HG03025 (cell line): ENCODE data around the gene CEP126.

ENCODE experiments used
- ATAC-seq: cut with Tn5 transposase; IDR thresholded peaks from one replicate; pipeline ENCODE4 v1.9.1; 2021; ENCODE audit warnings: mild to moderate bottlenecking, moderate library complexity; ENCODE audit not compliant: unreplicated experiment, low FRiP score

The CEP126 gene

DNA sequence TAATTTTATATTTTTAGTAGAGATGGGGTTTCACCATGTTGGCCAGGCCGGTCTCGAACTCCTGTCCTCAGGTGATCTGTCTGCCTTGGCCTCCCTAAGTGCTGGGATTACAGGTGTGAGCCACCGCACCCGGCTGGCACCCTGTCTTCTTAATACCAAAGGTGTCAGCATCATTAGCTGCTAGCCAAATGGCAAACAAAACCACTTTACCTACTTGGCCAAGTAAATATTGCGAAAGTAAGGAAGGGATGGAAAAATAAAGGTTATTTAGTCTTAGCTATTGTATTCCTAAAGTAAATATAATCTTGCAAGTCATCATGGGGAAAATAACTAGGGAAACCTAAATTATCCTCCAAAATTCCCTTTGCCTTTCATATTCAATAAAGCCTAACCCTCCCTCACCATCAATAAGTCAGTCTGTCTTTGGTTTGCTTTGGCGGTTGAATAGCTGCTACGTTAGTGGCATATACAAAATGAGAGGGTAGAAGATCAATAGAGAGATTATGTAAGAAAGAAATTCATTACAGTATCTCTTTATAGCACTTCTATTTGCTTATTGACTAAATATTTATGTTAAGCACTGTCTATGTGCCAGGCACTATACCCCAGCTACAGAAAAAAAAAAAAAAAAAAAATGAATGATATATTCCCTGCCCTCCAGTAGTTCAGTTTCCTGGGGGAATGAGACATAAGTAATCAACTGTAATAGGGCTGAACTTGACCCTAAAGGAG lies 92.2 kb downstream of the CEP126 start:
- no peak for ATAC-seq

DNA sequence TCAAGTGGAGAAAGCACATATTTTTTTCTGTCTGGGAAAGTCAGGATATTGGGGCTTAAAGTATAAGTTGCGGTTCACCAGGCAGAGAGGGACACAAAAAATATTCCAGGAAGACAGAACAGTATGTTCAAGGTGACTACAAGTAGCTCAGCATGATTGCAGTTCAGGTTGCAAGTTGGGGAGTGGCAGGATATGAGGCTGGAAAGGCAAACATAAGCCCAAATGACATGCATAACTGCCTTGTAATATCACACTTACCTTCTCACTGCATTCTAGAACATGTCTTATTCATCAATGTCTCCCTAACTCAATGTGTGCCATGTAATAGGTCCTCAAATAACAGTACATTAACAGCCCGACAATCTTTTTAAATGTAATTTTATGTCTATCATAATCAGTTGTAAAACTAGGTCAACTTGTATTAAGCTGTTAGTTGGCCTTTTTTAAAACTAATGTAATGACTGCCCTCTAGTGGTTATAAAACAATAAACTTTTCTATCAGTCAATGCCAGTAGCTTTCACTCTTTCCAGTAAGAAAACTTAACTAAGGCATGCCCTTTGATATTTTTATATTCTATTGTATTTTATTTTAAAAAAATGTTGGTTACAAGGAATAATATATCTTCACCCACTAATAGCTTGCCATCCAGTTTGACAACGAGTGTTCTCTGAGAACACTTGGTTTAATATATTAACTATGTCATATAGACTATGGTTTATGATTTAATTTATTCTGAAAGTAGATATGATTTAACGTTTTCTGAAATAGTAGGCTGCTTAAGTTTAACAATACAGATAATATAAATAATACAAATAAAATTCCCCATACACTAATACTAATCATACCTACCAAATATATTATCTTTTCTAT lies 93.0 kb downstream of the CEP126 start:
- no peak for ATAC-seq

DNA sequence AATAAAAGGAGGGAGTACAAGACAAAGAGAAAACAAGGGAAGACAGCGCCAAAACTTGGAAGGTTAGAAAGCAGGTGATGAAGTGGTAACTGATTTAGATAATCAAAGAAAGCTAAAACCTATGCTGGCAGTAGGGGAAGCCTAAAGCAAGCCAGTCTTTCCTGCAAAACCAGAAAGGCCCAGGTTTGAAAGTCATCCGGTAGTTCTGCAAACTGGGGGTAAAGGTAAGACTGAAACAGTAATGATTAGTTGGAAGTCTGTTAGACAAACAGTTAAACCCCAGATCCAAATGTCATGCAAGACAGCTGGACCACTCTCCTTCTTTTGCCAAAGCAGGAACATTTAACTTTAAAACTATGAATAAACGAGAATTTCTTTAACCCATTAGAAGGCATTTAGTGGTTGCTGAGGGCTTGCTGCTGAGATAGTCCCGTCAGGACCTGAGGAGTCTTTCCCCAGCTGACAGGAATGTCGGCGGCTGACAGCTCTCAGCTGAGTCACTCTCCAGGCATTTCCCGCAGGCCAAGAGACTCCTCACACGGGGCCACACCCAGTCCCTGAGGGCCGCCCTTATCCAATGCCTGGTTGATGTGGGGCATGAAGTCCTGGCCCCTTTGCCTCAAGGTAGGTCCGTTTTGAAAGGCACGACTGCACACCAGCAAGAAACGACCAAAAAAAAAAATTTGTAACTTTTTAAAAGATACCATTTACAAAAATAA lies 96.1 kb downstream of the CEP126 start:
- no peak for ATAC-seq

DNA sequence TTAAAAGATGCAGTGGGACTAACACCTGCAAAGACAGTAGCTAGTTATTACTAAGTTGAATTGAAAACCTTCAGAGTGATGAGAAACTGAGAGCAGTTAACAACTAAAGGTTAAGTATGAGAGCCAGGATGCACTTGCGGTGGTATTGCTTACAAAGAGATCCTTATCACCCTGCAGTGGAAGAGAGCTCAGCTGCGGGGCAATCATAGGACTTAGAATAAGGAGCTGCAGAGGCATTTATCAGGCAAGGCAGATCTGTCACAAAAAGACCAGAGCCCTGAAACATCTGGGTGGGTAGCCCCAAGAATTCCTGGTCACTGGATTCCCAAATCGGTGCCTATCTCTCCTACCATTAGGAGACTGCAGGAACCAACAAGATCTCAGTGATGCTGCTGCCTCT lies 98.1 kb downstream of the CEP126 start:
- ATAC-seq, result no peak

DNA sequence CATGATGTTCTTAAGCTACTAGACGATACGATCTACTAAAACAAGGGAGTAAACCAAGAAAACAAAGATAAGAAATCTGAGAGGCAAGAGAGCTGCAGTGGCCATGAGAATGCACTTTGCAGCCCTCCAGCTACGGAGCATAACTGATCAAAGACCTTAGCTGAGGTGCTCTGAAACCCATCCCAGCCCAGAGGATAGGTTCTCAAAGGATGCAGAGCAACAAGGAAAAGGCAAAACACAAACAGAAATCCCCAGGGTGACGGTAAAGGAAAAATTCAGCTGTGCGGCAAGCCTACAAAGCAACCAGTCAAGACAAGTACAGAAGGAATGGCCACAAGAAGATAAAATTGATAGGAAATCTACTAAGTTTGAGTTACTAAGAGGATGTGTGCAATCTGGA lies 99.9 kb downstream of the CEP126 start:
- no peak for ATAC-seq

DNA sequence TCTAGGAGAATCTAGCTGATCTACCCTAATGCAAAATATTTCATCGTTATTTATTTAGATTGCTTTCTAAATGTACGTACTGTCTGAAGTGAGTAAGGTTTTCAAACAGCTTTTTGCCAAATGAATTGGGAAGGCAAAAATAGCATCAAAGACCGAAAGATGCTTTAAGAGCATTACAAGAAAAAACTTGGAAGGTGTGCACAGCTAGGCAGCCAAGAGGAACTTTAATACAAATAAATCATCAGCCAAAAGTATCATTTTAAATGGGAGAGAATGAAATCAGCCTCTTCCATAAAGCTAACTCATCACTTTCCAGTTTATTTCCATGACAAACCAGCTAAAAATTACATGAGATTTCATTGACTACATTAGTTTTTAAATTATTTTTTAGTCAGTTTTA lies 102.2 kb downstream of the CEP126 start:
- no peak for ATAC-seq

DNA sequence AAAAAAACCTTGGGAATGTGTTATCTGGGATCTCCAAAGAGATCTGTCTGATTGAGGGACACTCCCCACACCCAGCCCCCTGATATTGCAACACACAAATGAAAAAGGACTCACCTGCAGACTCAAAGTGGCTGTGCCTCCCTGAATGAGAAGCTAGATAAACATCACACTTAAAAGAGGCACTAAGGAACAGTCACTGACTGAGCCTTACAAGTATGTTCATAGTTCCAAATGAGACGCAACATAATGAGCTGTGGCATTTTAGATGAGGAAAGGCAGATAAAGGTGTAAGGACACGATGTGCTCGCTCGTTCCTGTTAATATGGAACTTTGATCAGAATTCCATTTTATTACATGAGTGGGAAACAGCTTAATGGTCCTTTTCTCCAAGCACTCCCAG lies 111.4 kb downstream of the CEP126 start:
- ATAC-seq, result no peak

DNA sequence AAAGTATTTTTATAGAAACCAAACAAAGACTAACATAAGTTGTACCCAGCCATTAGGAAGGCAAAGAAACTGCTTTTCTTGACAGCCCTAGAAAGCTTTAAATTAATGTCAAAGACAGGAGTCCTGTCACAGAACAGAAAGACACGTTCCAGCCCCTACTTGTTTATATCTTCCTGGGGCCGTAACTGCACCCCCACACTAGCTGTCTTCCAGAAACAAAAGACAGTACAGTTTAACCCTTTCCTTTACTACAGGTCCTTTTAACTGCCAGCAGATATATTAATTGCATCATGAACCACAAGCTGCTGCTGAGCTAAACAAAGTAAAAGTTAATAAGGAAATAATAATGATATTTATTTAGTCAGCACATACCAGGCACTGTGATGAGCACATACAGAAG lies 112.1 kb downstream of the CEP126 start:
- no peak for ATAC-seq

DNA sequence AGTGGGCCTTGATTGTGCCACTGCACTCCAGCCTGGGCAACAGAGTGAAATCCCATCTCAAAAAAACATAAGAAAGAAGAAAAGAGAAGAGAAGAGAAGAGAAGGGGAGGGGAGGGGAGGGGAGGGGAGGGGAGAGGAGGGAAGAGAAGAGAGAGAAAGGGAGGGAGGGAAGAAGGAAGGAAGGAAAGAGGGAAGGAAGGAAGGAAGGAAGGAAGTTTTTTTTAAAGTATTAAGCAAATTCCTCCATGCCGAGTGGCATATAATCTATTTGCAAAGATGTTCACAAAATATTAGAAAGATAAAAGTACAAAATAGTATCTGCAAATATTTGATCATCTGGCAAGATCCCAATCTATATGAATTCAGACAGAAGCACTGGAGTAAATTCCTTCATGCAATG lies 121.9 kb downstream of the CEP126 start:
- no peak for ATAC-seq

DNA sequence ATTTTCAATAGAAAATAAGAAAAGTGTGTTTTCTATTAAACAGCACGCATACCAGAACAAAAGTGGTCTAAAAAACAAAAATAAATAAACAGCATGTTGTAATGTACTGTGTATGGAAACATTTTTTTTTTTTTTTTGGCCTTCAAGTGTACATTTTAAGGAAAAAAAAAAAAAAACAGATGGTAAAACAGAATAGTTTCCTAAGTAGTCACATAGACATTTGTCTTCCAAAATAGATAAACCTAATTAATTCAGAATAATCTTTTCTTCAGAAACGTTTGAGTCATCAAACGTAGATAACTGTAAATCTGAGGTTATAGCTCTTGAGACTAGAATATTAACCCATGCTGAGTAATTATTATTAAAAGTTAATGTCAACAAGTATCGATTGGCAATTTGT lies 132.0 kb downstream of the CEP126 start:
- ATAC-seq, result no peak

DNA sequence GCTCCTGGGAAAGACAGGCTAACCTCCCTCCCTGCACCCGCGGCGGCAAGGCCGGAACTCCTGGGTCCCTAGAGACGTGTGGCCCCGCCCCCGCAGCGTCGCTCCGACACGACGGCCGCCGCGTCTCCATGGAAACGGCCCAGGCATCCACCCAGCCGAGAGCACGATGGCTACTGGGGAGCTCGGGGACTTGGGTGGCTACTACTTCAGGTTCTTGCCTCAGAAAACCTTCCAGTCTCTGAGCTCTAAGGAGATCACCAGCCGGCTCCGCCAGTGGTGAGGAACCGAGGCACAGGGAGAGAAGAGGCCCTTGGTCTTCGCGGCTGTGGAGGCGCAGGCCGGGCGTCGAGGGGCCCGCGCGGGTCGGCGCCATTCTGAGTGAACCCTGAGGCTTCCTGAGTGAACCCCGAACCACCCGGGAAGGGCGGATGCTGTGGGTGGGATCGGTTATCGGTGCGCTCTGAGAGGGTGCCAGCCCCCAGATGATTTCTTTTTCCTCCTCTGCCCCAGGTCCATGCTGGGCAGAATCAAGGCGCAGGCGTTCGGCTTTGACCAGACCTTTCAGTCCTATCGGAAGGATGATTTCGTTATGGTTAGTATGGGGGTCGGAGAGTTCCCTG lies 132.6 kb downstream of the CEP126 start, which contains the start of gene CFAP300:
CFAP300 (plus strand) TSS at position 133 of the 620 bp plus-strand sequence; CDS start at position 167, 34 bp downstream.
- no peak for ATAC-seq
